K562 (cell line): ENCODE measurements around the gene FN3K. TPM values are rescaled to one million over a fixed set of nuclear protein-coding genes. Genes with fewer than 3 reads are reported as not detected.
A peak's percentile ranks its signal among the peaks of the same experiment; 100 is the strongest.

ENCODE experiments used
- BRD4 ChIP-seq: fragments of 200-600 bp; sonication (generic); IDR thresholded peaks from 2 replicates; pipeline ENCODE4 v1.6.1; 2017; ENCODE audit warnings: inconsistent platforms
- CSDE1 ChIP-seq, 2 experiments: fragments of 450-650 bp; IDR thresholded peaks; 2 replicates each; pipeline ENCODE4 v1.6.1; 2016; ENCODE audit warnings: mild to moderate bottlenecking in 1 of 2
- E2F6 ChIP-seq, 2 experiments: IDR thresholded peaks; 2 replicates each; pipeline ENCODE4 v1.6.1; 2011; ENCODE audit warnings: borderline replicate concordance in 1 of 2, control low read depth in 1 of 2, low read depth in 1 of 2, low read length in 1 of 2, mild to moderate bottlenecking in 1 of 2, mixed read lengths in 1 of 2, moderate library complexity in 1 of 2; ENCODE audit not compliant: insufficient read depth in 1 of 2, insufficient read length in 1 of 2, poor library complexity in 1 of 2, severe bottlenecking in 1 of 2; ENCODE audit errors: extremely low read depth in 1 of 2
- E4F1 ChIP-seq: fragments of 250-450 bp; sonication (Bioruptor Pico); IDR thresholded peaks from 2 replicates; pipeline ENCODE4 v1.5.0; 2021; ENCODE audit warnings: mild to moderate bottlenecking, borderline replicate concordance
- EP300 ChIP-seq: IDR thresholded peaks from 2 replicates; pipeline ENCODE4 v1.6.1; 2012; ENCODE audit warnings: low read length, improper control_type of control experiment
- FOXM1 ChIP-seq, 2 experiments: fragments of 450-650 bp in 1 of 2; sonication (generic) in 1 of 2; formaldehyde crosslinking in 1 of 2; IDR thresholded peaks; 2 replicates each; pipeline versions ENCODE4 v1.6.1 to v1.9.0; 2017 to 2022; ENCODE audit warnings: low read depth in 2 of 2, mild to moderate bottlenecking in 2 of 2, missing genetic modification reagents in 1 of 2, moderate library complexity in 1 of 2
- GABPA ChIP-seq: fragments of 200-800 bp; sonication (Bioruptor generic); conservative IDR thresholded peaks from 2 replicates; pipeline ENCODE4 v1.6.1; 2016; ENCODE audit warnings: low read depth, missing genetic modification characterization, missing compliant biosample characterization
- ILF3 ChIP-seq: fragments of 450-650 bp; IDR thresholded peaks from 2 replicates; pipeline ENCODE4 v1.6.1; 2018; ENCODE audit warnings: antibody characterized with exemption, mild to moderate bottlenecking, moderate library complexity, borderline replicate concordance
- JUNB ChIP-seq: fragments of 450-650 bp; formaldehyde crosslinking; conservative IDR thresholded peaks from 2 replicates; pipeline ENCODE4 v1.4.0; 2020; ENCODE audit warnings: mild to moderate bottlenecking
- L3MBTL2 ChIP-seq: fragments of 450-650 bp; IDR thresholded peaks from 2 replicates; pipeline ENCODE4 v1.6.1; 2016; ENCODE audit warnings: mild to moderate bottlenecking, moderate library complexity
- MAFK ChIP-seq: IDR thresholded peaks from 2 replicates; pipeline ENCODE4 v1.6.1; 2011; ENCODE audit warnings: low read length, improper control_type of control experiment
- MECOM ChIP-seq: fragments of 250-450 bp; sonication (Bioruptor Pico); IDR thresholded peaks from 2 replicates; pipeline ENCODE4 v1.8.0; 2022; ENCODE audit warnings: inconsistent platforms
- MTA1 ChIP-seq: fragments of 450-650 bp; IDR thresholded peaks from 2 replicates; pipeline ENCODE4 v1.6.1; 2017; ENCODE audit warnings: borderline replicate concordance
- POLR2H ChIP-seq: IDR thresholded peaks from 2 replicates; pipeline ENCODE4 v1.6.1; 2016; ENCODE audit warnings: missing genetic modification characterization, low read depth, mild to moderate bottlenecking, control low read depth, missing compliant biosample characterization, moderate library complexity
- SIX5 ChIP-seq, 2 experiments: IDR thresholded peaks; 2 replicates each; pipeline ENCODE4 v1.6.1; 2011; ENCODE audit warnings: low read length in 2 of 2, borderline replicate concordance in 1 of 2, low read depth in 1 of 2, mild to moderate bottlenecking in 1 of 2, moderate library complexity in 1 of 2; ENCODE audit not compliant: insufficient read depth in 1 of 2
- SNRNP70 ChIP-seq: fragments of 200-400 bp; formaldehyde crosslinking; optimal IDR thresholded peaks from 2 replicates; pipeline ENCODE3; 2017; ENCODE audit warnings: low read depth, low read length
- TCF7L2 ChIP-seq: fragments of 150-350 bp; IDR thresholded peaks from 2 replicates; pipeline ENCODE4 v1.6.1; 2016; ENCODE audit warnings: low read depth, mild to moderate bottlenecking, low read length, moderate library complexity
- ZBTB7A ChIP-seq: IDR thresholded peaks from 2 replicates; pipeline ENCODE4 v1.6.1; 2011; ENCODE audit warnings: low read depth, mild to moderate bottlenecking, low read length, moderate library complexity, borderline replicate concordance; ENCODE audit not compliant: control insufficient read depth
- ZNF239 ChIP-seq: fragments of 250-450 bp; sonication (Bioruptor Pico); IDR thresholded peaks from 2 replicates; pipeline ENCODE4 v1.4.0; 2020; ENCODE audit warnings: mild to moderate bottlenecking
- ZNF311 ChIP-seq: fragments of 250-450 bp; sonication (Bioruptor Pico); IDR thresholded peaks from 2 replicates; pipeline ENCODE4 v1.4.0; 2020; ENCODE audit warnings: mild to moderate bottlenecking, moderate library complexity
- polyA plus RNA-seq, 8 experiments: library from polyadenylated mRNA; depleted of rRNA in 4 of 8; stranded (reverse) in 5 of 8; unstranded in 3 of 8; fragments of >200 nt; fragmentation: Nextera tagmentation in 2 of 8; fragmentation: Illumina TruSeq in 1 of 8; extraction: Ambion mirVana in 2 of 8; extraction: Trizol in 1 of 8; gene quantifications; 2 replicates each; pipeline versions ENCODE4 v1.2.1 to v1.2.3, GENCODE V29; 2011 to 2014; ENCODE audit warnings: inconsistent platforms in 1 of 8, missing spikeins in 1 of 8
- total RNA-seq, 7 experiments: library from RNA; depleted of rRNA in 6 of 7; stranded (reverse); fragments of >200 nt in 6 of 7; fragmentation: Illumina TruSeq in 2 of 7; extraction: Trizol in 2 of 7; gene quantifications; 2 replicates each; pipeline versions ENCODE4 v1.2.1 to v1.2.3, GENCODE V29; 2011 to 2021; ENCODE audit warnings: low replicate concordance in 1 of 7

The FN3K gene
- total and polyA plus RNA-seq, 9 of the 15 experiments (the other 6 are each of a cell fraction or from before 2014, with no cell fraction given), result 0.08 to 22.7 (median 3.8) TPM

GRCh38 chr17:82734987-82735866 is at the start of gene FN3K (continued):
- TF ChIP-seq E4F1, result no peak
- TF ChIP-seq EP300, result no peak
- TF ChIP-seq GABPA (tag), result peak; percentile 38; the same call in 1 of the 2 replicates
- TF ChIP-seq SIX5 (IDR thresholded peaks at IDR 0.05; ENCODE audit: borderline replicate concordance in 1 of 2, insufficient read depth in 1 of 2, low read depth in 1 of 2, low read length in 2 of 2), result no peak
- no peak for TF ChIP-seq JUNB
- no peak for TF ChIP-seq ZNF239 (CRISPR knock-in tag)
- no peak for TF ChIP-seq MAFK
- TF ChIP-seq BRD4, result no peak
- peak; percentile 36; the same call in 1 of the 2 replicates for TF ChIP-seq ZBTB7A
- TF ChIP-seq POLR2H (tag), result no peak
- TF ChIP-seq MTA1, result peak; percentile 64; the same call in 1 of the 2 replicates
- no peak for TF ChIP-seq ZNF311 (CRISPR knock-in tag)
- no peak for TF ChIP-seq TCF7L2
- TF ChIP-seq E2F6 (IDR thresholded peaks at IDR 0.05; ENCODE audit: borderline replicate concordance in 1 of 2, extremely low read depth in 1 of 2, insufficient read depth in 1 of 2, insufficient read length in 1 of 2, low read depth in 1 of 2, low read length in 1 of 2, poor library complexity in 1 of 2, severe bottlenecking in 1 of 2), result peak; percentile 51 to 83
- TF ChIP-seq L3MBTL2, result peak; percentile 94
- no peak for TF ChIP-seq CSDE1 (IDR thresholded peaks at IDR 0.05)
- TF ChIP-seq ILF3, result no peak
- TF ChIP-seq MECOM (CRISPR knock-in tag), result no peak
- TF ChIP-seq SNRNP70, result no peak
- no peak for TF ChIP-seq FOXM1 (IDR thresholded peaks at IDR 0.05; ENCODE audit: low read depth)
- no peak for TF ChIP-seq FOXM1 (CRISPR knock-in tag; IDR thresholded peaks at IDR 0.05; ENCODE audit: low read depth)
